K562 (cell line): ENCODE measurements around the gene TSPAN15.

Source experiments
- TF ChIP-seq, protein P1 (sequence below), 2 experiments: fragments of 450-650 bp in 1 of 2; sonication (generic) in 1 of 2; formaldehyde crosslinking in 1 of 2; IDR thresholded peaks; 2 replicates each; pipeline versions ENCODE4 v1.7.1 to v1.9.0; 2016 to 2022; ENCODE audit warnings: inconsistent platforms in 1 of 2, mild to moderate bottlenecking in 1 of 2, missing genetic modification reagents in 1 of 2
- TF ChIP-seq, protein P2 (sequence below), 3 experiments: IDR thresholded peaks in 2 of 3; conservative IDR thresholded peaks in 1 of 3; 2 replicates each; pipeline ENCODE4 v1.5.1; 2011 to 2012; ENCODE audit warnings: low read length in 3 of 3, mild to moderate bottlenecking in 3 of 3, control low read depth in 2 of 3, improper control_type of control experiment in 1 of 3, inconsistent platforms in 1 of 3, low read depth in 1 of 3, mixed read lengths in 1 of 3, moderate library complexity in 1 of 3; ENCODE audit not compliant: insufficient read depth in 2 of 3

- TF ChIP-seq, protein P1, sequence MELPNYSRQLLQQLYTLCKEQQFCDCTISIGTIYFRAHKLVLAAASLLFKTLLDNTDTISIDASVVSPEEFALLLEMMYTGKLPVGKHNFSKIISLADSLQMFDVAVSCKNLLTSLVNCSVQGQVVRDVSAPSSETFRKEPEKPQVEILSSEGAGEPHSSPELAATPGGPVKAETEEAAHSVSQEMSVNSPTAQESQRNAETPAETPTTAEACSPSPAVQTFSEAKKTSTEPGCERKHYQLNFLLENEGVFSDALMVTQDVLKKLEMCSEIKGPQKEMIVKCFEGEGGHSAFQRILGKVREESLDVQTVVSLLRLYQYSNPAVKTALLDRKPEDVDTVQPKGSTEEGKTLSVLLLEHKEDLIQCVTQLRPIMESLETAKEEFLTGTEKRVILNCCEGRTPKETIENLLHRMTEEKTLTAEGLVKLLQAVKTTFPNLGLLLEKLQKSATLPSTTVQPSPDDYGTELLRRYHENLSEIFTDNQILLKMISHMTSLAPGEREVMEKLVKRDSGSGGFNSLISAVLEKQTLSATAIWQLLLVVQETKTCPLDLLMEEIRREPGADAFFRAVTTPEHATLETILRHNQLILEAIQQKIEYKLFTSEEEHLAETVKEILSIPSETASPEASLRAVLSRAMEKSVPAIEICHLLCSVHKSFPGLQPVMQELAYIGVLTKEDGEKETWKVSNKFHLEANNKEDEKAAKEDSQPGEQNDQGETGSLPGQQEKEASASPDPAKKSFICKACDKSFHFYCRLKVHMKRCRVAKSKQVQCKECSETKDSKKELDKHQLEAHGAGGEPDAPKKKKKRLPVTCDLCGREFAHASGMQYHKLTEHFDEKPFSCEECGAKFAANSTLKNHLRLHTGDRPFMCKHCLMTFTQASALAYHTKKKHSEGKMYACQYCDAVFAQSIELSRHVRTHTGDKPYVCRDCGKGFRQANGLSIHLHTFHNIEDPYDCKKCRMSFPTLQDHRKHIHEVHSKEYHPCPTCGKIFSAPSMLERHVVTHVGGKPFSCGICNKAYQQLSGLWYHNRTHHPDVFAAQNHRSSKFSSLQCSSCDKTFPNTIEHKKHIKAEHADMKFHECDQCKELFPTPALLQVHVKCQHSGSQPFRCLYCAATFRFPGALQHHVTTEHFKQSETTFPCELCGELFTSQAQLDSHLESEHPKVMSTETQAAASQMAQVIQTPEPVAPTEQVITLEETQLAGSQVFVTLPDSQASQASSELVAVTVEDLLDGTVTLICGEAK (IDR thresholded peaks at IDR 0.05): no peak
- TF ChIP-seq, protein P1 (CRISPR knock-in tag; IDR thresholded peaks at IDR 0.05): no peak
- TF ChIP-seq, protein P2, sequence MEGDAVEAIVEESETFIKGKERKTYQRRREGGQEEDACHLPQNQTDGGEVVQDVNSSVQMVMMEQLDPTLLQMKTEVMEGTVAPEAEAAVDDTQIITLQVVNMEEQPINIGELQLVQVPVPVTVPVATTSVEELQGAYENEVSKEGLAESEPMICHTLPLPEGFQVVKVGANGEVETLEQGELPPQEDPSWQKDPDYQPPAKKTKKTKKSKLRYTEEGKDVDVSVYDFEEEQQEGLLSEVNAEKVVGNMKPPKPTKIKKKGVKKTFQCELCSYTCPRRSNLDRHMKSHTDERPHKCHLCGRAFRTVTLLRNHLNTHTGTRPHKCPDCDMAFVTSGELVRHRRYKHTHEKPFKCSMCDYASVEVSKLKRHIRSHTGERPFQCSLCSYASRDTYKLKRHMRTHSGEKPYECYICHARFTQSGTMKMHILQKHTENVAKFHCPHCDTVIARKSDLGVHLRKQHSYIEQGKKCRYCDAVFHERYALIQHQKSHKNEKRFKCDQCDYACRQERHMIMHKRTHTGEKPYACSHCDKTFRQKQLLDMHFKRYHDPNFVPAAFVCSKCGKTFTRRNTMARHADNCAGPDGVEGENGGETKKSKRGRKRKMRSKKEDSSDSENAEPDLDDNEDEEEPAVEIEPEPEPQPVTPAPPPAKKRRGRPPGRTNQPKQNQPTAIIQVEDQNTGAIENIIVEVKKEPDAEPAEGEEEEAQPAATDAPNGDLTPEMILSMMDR (IDR thresholded peaks at IDR 0.05 in 2 of 3, conservative IDR thresholded peaks at IDR 0.05 in 1 of 3; ENCODE audit: insufficient read depth in 2 of 3, low read depth in 1 of 3, low read length in 3 of 3): no peak
Observed at GRCh38 chr10:69502589-69502988, 51.3 kb downstream of the TSPAN15 start.
